Liver (tissue), 9 donors: ENCODE data around the gene FGF16. TPM values are rescaled to one million over a fixed set of nuclear protein-coding genes. Genes with fewer than 3 reads are reported as not detected.
"Not testable (repeated sequence)": the region's sequence is repeated elsewhere in the genome, so short reads cannot be mapped to it uniquely, and the experiment has no call there.

Source experiments
- DNase-seq: peaks from one replicate; pipeline ENCODE4 v3.0.0-alpha.2; 2017; ENCODE audit warnings: low spot score
- H3K27ac ChIP-seq, 2 donors: one replicate each; pipeline ENCODE4 v1.7.0; 2013; ENCODE audit warnings: inconsistent platforms in 2 of 2, low read length in 2 of 2, control low read depth in 1 of 2, low read depth in 1 of 2, mild to moderate bottlenecking in 1 of 2
- H3K27me3 ChIP-seq, 4 donors: one replicate each; pipeline versions ENCODE4 v1.6.1 to v1.7.0; 2013; ENCODE audit warnings: low read length in 3 of 4, inconsistent platforms in 1 of 4, mild to moderate bottlenecking in 1 of 4, moderate library complexity in 1 of 4; ENCODE audit not compliant: control insufficient read depth in 4 of 4, insufficient read depth in 4 of 4
- H3K36me3 ChIP-seq, 4 donors: one replicate each; pipeline versions ENCODE4 v1.6.1 to v1.7.0; 2013; ENCODE audit warnings: low read length in 3 of 4, mild to moderate bottlenecking in 3 of 4, low read depth in 1 of 4, moderate library complexity in 1 of 4; ENCODE audit not compliant: control insufficient read depth in 4 of 4, insufficient read depth in 3 of 4
- H3K4me1 ChIP-seq, 4 donors: one replicate each; pipeline versions ENCODE4 v1.6.1 to v1.7.0; 2013; ENCODE audit warnings: low read length in 3 of 4, mild to moderate bottlenecking in 3 of 4, moderate library complexity in 1 of 4; ENCODE audit not compliant: control insufficient read depth in 4 of 4, insufficient read depth in 4 of 4
- H3K4me3 ChIP-seq, 3 donors: one replicate each; pipeline versions ENCODE4 v1.6.1 to v1.7.0; 2013; ENCODE audit warnings: low read length in 3 of 3, control low read depth in 1 of 3, low read depth in 1 of 3, mild to moderate bottlenecking in 1 of 3
- H3K9ac ChIP-seq, 2 donors: one replicate each; pipeline ENCODE4 v1.7.0; 2013; ENCODE audit warnings: low read length in 2 of 2, mild to moderate bottlenecking in 2 of 2, moderate library complexity in 2 of 2, control low read depth in 1 of 2, low read depth in 1 of 2
- H3K9me3 ChIP-seq, 4 donors: one replicate each; pipeline versions ENCODE4 v1.6.1 to v1.7.0; 2013; ENCODE audit warnings: low read length in 3 of 4; ENCODE audit not compliant: control insufficient read depth in 4 of 4
- EGR1 ChIP-seq, 2 donors: IDR thresholded peaks; 2 replicates each; pipeline ENCODE4 v1.6.1; 2016 to 2018; ENCODE audit warnings: antibody characterized with exemption in 2 of 2, low read depth in 2 of 2
- FOXA1 ChIP-seq: IDR thresholded peaks from 2 replicates; pipeline ENCODE4 v1.6.1; 2016; ENCODE audit warnings: antibody characterized with exemption
- FOXA2 ChIP-seq: IDR thresholded peaks from 2 replicates; pipeline ENCODE4 v1.6.1; 2016; ENCODE audit warnings: antibody characterized with exemption
- GABPA ChIP-seq, 2 donors: IDR thresholded peaks in 1 of 2; conservative IDR thresholded peaks in 1 of 2; 2 replicates each; pipeline ENCODE4 v1.6.1; 2016; ENCODE audit warnings: antibody characterized with exemption in 2 of 2, mild to moderate bottlenecking in 1 of 2, moderate library complexity in 1 of 2
- HNF4A ChIP-seq, 2 donors: conservative IDR thresholded peaks; 2 replicates each; pipeline ENCODE4 v1.6.1; 2016; ENCODE audit warnings: antibody characterized with exemption in 2 of 2, mild to moderate bottlenecking in 2 of 2
- HNF4G ChIP-seq: IDR thresholded peaks from 2 replicates; pipeline ENCODE4 v1.6.1; 2016; ENCODE audit warnings: antibody characterized with exemption
- JUND ChIP-seq, 2 donors: IDR thresholded peaks; 2 replicates each; pipeline ENCODE4 v1.6.1; 2016; ENCODE audit warnings: antibody characterized with exemption in 2 of 2
- MAX ChIP-seq: IDR thresholded peaks from 2 replicates; pipeline ENCODE4 v1.6.1; 2016; ENCODE audit warnings: antibody characterized with exemption
- NR2F2 ChIP-seq: IDR thresholded peaks from 2 replicates; pipeline ENCODE4 v1.6.1; 2016; ENCODE audit warnings: antibody characterized with exemption
- RAD21 ChIP-seq, 2 donors: IDR thresholded peaks; 2 replicates each; pipeline ENCODE4 v1.6.1; 2016; ENCODE audit warnings: antibody characterized with exemption in 2 of 2, mild to moderate bottlenecking in 2 of 2
- REST ChIP-seq: IDR thresholded peaks from 2 replicates; pipeline ENCODE4 v1.6.1; 2016; ENCODE audit warnings: antibody characterized with exemption, mild to moderate bottlenecking
- RXRA ChIP-seq, 2 donors: IDR thresholded peaks; 2 replicates each; pipeline ENCODE4 v1.6.1; 2017 to 2018; ENCODE audit warnings: antibody characterized with exemption in 2 of 2, mild to moderate bottlenecking in 1 of 2
- SP1 ChIP-seq: IDR thresholded peaks from 2 replicates; pipeline ENCODE4 v1.6.1; 2018; ENCODE audit warnings: antibody characterized with exemption, mild to moderate bottlenecking
- TAF1 ChIP-seq: conservative IDR thresholded peaks from 2 replicates; pipeline ENCODE4 v1.6.1; 2016; ENCODE audit warnings: antibody characterized with exemption, mild to moderate bottlenecking
- YY1 ChIP-seq: IDR thresholded peaks from 2 replicates; pipeline ENCODE4 v1.6.1; 2016; ENCODE audit warnings: antibody characterized with exemption, mild to moderate bottlenecking
- ZBTB33 ChIP-seq: IDR thresholded peaks from 2 replicates; pipeline ENCODE4 v1.6.1; 2016; ENCODE audit warnings: antibody characterized with exemption
- WGBS: extraction: QIAGEN DNeasy Blood & Tissue Kit; methylation state at CpG from one replicate; pipeline ENCODE4 v1.1.7; 2013; 5-methylcytosine and 5-hydroxymethylcytosine counted together
- polyA plus RNA-seq, 2 donors: library from polyadenylated mRNA; stranded (reverse) in 1 of 2; unstranded in 1 of 2; fragments of 200-250 nt in 1 of 2; fragments of >200 nt in 1 of 2; fragmentation: Nextera tagmentation in 1 of 2; extraction: Ambion mirVana in 1 of 2; gene quantifications; one replicate each; pipeline versions ENCODE4 v1.2.1 to v1.2.3, GENCODE V29; 2013 to 2015
- total RNA-seq, 2 donors: library from RNA; depleted of rRNA; stranded (reverse); fragments of >200 nt; gene quantifications; one replicate each; pipeline ENCODE4 v1.2.3, GENCODE V29; 2014
- TF ChIP-seq, protein P1 (sequence below): fragments of 150-350 bp; IDR thresholded peaks from 2 replicates; pipeline ENCODE4 v1.5.1; 2017; ENCODE audit warnings: improper control_type of control experiment, low read depth, low read length; ENCODE audit not compliant: missing input control
- TF ChIP-seq, protein P2 (sequence below): IDR thresholded peaks from 2 replicates; pipeline ENCODE4 v1.6.1; 2016; ENCODE audit warnings: antibody characterized with exemption
- donor health status: healthy.
- donor health status: healthy.
- donor health status: healthy.
- donor health status: healthy.
- donor health status: healthy.

FGF16 gene
- total and polyA plus RNA-seq, 4 donors = not detected

DNA sequence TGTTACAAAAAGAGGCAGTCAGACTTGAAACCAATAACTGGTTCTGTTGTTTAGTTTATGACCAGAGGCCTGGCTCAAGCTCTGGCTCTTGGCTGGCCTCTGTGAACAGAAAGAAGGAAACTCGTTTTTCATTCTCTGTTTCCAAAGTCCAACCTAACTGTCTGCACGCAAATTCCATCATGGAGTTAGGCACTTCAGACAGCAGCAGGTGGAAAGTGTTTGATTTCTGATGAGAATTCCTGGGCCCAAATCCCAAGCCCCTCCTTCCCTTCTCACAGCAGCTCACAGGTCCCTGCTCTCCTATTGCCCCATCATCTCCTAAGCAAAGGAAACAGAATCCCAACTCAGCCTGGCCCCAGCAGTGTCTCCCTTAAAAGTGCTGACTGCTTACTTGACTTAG lies 42.8 kb upstream of the FGF16 start:
- Histone ChIP-seq H3K9me3 (no peaks in the 10 kb centered on the region), H3K27me3 (no peaks in the 10 kb centered on the region), H3K4me3 (no peak overlapping the region), H3K9ac (no peak overlapping the region), H3K4me1 (no peaks in the 10 kb centered on the region), H3K36me3 (no peaks in the 10 kb centered on the region), H3K27ac (no peak overlapping the region)
- TF ChIP-seq REST (no peak), RAD21 (IDR thresholded peaks at IDR 0.05) (no peak), HNF4G (no peak), YY1 (no peak), HNF4A (conservative IDR thresholded peaks at IDR 0.05) (no peak), FOXA2 (no peak), RXRA (IDR thresholded peaks at IDR 0.05) (no peak), JUND (IDR thresholded peaks at IDR 0.05) (no peak), NR2F2 (no peak), FOXA1 (no peak), GABPA (IDR thresholded peaks at IDR 0.05 in 1 of 2, conservative IDR thresholded peaks at IDR 0.05 in 1 of 2) (no peak), SP1 (no peak), TAF1 (no peak), EGR1 (IDR thresholded peaks at IDR 0.05; ENCODE audit: low read depth in 2 of 2) (no peak), MAX (no peak), ZBTB33 (no peak)
- TF ChIP-seq, protein P1, sequence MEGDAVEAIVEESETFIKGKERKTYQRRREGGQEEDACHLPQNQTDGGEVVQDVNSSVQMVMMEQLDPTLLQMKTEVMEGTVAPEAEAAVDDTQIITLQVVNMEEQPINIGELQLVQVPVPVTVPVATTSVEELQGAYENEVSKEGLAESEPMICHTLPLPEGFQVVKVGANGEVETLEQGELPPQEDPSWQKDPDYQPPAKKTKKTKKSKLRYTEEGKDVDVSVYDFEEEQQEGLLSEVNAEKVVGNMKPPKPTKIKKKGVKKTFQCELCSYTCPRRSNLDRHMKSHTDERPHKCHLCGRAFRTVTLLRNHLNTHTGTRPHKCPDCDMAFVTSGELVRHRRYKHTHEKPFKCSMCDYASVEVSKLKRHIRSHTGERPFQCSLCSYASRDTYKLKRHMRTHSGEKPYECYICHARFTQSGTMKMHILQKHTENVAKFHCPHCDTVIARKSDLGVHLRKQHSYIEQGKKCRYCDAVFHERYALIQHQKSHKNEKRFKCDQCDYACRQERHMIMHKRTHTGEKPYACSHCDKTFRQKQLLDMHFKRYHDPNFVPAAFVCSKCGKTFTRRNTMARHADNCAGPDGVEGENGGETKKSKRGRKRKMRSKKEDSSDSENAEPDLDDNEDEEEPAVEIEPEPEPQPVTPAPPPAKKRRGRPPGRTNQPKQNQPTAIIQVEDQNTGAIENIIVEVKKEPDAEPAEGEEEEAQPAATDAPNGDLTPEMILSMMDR = no peak
- TF ChIP-seq, protein P2, sequence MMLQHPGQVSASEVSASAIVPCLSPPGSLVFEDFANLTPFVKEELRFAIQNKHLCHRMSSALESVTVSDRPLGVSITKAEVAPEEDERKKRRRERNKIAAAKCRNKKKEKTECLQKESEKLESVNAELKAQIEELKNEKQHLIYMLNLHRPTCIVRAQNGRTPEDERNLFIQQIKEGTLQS = no peak
- 40% methylated on average over 2 of the region's 2 CpGs for WGBS
- DNase-seq = no peak

GRCh38 chrX:77407821-77408220 lies 39.4 kb upstream of the FGF16 start:
- H3K27ac ChIP-seq, H3K9ac ChIP-seq, H3K4me1 ChIP-seq, DNase-seq, H3K4me3 ChIP-seq, H3K27me3 ChIP-seq, H3K9me3 ChIP-seq, H3K36me3 ChIP-seq: not testable (repeated sequence)
- WGBS = 29% methylated on average over 1 of the region's 1 CpG
